Liver (tissue), 3 donors: Measurements from ENCODE around the gene COL4A1.

Experiments used
- EGR1 ChIP-seq, 2 donors: IDR thresholded peaks; 2 replicates each; pipeline ENCODE4 v1.6.1; 2016 to 2018; ENCODE audit warnings: antibody characterized with exemption in 2 of 2, low read depth in 2 of 2
- RAD21 ChIP-seq, 2 donors: IDR thresholded peaks; 2 replicates each; pipeline ENCODE4 v1.6.1; 2016; ENCODE audit warnings: antibody characterized with exemption in 2 of 2, mild to moderate bottlenecking in 2 of 2
- YY1 ChIP-seq: IDR thresholded peaks from 2 replicates; pipeline ENCODE4 v1.6.1; 2016; ENCODE audit warnings: antibody characterized with exemption, mild to moderate bottlenecking
- TF ChIP-seq, protein P1 (sequence below): fragments of 150-350 bp; IDR thresholded peaks from 2 replicates; pipeline ENCODE4 v1.5.1; 2017; ENCODE audit warnings: improper control_type of control experiment, low read depth, low read length; ENCODE audit not compliant: missing input control
- TF ChIP-seq, protein P2 (sequence below): IDR thresholded peaks from 2 replicates; pipeline ENCODE4 v1.6.1; 2016; ENCODE audit warnings: antibody characterized with exemption
- donor health status: healthy.
- donor health status: healthy.

DNA sequence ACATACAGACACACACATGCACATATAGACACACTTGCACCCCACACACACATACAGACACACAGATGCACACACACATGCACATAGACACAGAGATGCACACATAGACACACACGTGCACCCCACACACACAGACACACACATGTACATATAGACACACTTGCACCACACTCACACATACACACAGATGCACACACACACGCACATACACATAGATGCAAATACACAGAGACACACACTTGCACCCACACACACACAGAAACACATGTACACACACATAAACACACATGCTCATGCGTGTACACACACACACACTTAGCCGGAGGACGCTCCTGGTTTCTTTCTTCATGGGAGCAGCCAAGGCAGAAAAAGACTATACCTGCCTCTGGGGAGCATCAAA is 10.1 kb upstream of the COL4A1 start:
- TF ChIP-seq, protein P1, sequence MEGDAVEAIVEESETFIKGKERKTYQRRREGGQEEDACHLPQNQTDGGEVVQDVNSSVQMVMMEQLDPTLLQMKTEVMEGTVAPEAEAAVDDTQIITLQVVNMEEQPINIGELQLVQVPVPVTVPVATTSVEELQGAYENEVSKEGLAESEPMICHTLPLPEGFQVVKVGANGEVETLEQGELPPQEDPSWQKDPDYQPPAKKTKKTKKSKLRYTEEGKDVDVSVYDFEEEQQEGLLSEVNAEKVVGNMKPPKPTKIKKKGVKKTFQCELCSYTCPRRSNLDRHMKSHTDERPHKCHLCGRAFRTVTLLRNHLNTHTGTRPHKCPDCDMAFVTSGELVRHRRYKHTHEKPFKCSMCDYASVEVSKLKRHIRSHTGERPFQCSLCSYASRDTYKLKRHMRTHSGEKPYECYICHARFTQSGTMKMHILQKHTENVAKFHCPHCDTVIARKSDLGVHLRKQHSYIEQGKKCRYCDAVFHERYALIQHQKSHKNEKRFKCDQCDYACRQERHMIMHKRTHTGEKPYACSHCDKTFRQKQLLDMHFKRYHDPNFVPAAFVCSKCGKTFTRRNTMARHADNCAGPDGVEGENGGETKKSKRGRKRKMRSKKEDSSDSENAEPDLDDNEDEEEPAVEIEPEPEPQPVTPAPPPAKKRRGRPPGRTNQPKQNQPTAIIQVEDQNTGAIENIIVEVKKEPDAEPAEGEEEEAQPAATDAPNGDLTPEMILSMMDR, result no peak
- TF ChIP-seq, protein P2, sequence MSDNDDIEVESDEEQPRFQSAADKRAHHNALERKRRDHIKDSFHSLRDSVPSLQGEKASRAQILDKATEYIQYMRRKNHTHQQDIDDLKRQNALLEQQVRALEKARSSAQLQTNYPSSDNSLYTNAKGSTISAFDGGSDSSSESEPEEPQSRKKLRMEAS, result no peak
- TF ChIP-seq RAD21 (IDR thresholded peaks at IDR 0.05) (no peak), EGR1 (IDR thresholded peaks at IDR 0.05; ENCODE audit: low read depth in 2 of 2) (no peak), YY1 (no peak)
